GM21737 (cell line): Measurements from ENCODE around the gene ADAMTS3.

ENCODE experiments used
- ATAC-seq: cut with Tn5 transposase; IDR thresholded peaks from one replicate; pipeline ENCODE4 v1.9.1; 2021; ENCODE audit warnings: mild to moderate bottlenecking, moderate library complexity; ENCODE audit not compliant: unreplicated experiment

ADAMTS3 gene

GRCh38 chr4:72422416-72422815, 146.6 kb downstream of the ADAMTS3 start:
- no peak for ATAC-seq

- no peak for ATAC-seq
Observed at GRCh38 chr4:72418458-72418857, 150.6 kb downstream of the ADAMTS3 start.

GRCh38 chr4:72410158-72410557, 158.9 kb downstream of the ADAMTS3 start:
- ATAC-seq: no peak

- no peak for ATAC-seq
Observed at GRCh38 chr4:72408568-72408967, 160.5 kb downstream of the ADAMTS3 start.

GRCh38 chr4:72405417-72405816, 163.6 kb downstream of the ADAMTS3 start:
- no peak for ATAC-seq

- no peak for ATAC-seq
Observed at GRCh38 chr4:72397314-72397713, 171.7 kb downstream of the ADAMTS3 start.

GRCh38 chr4:72394012-72394663, 174.9 kb downstream of the ADAMTS3 start:
- ATAC-seq: no peak

GRCh38 chr4:72391281-72391680, 177.7 kb downstream of the ADAMTS3 start:
- no peak for ATAC-seq

GRCh38 chr4:72390409-72390808, 178.6 kb downstream of the ADAMTS3 start:
- ATAC-seq: no peak

GRCh38 chr4:72388521-72388920, 180.5 kb downstream of the ADAMTS3 start:
- ATAC-seq: no peak

- no peak for ATAC-seq
Observed at GRCh38 chr4:72387959-72388358, 181.1 kb downstream of the ADAMTS3 start.

- ATAC-seq: no peak
Observed at GRCh38 chr4:72383439-72383838, 185.6 kb downstream of the ADAMTS3 start.

- no peak for ATAC-seq
Observed at GRCh38 chr4:72378901-72379300, 190.1 kb downstream of the ADAMTS3 start.

- ATAC-seq: no peak
Observed at GRCh38 chr4:72377491-72378194, 191.4 kb downstream of the ADAMTS3 start.

- ATAC-seq: no peak
Observed at GRCh38 chr4:72376901-72377300, 192.1 kb downstream of the ADAMTS3 start.

- ATAC-seq: no peak
Observed at GRCh38 chr4:72375073-72375736, 193.8 kb downstream of the ADAMTS3 start.

- no peak for ATAC-seq
Observed at GRCh38 chr4:72374159-72374558, 194.9 kb downstream of the ADAMTS3 start.

- no peak for ATAC-seq
Observed at GRCh38 chr4:72366601-72367000, 202.4 kb downstream of the ADAMTS3 start.

GRCh38 chr4:72365981-72366380, 203.0 kb downstream of the ADAMTS3 start:
- ATAC-seq: no peak

GRCh38 chr4:72365016-72365415, 204.0 kb downstream of the ADAMTS3 start:
- no peak for ATAC-seq

GRCh38 chr4:72360075-72360474, 208.9 kb downstream of the ADAMTS3 start:
- no peak for ATAC-seq

- no peak for ATAC-seq
Observed at GRCh38 chr4:72358483-72358882, 210.5 kb downstream of the ADAMTS3 start.
